Measurements from ENCODE around the gene SARS2. TPM values are rescaled to one million over a fixed set of nuclear protein-coding genes. Genes with fewer than 3 reads are reported as not detected.

SARS2 gene
- total RNA-seq, 1 donor from 2014 or later: 11.5 TPM

GRCh38 chr19:38919837-38920601, 10.5 kb downstream of the SARS2 start:
- Histone ChIP-seq H3K27ac (ENCODE audit: low read depth, low read length) (no peak overlapping the region), H3K4me3 (ENCODE audit: low read length in 3 of 3) (no peak overlapping the region), H3K36me3 (ENCODE audit: control insufficient read depth in 3 of 3, insufficient read depth in 3 of 3, low read length in 3 of 3) (peaks cover 17 to 25% (median 19%) of the 10 kb centered on the region in 3 donors), H3K4me1 (ENCODE audit: control insufficient read depth in 3 of 3, insufficient read depth in 3 of 3, low read length in 3 of 3) (no peaks in the 10 kb centered on the region), H3K27me3 (ENCODE audit: control insufficient read depth in 3 of 3, insufficient read depth in 3 of 3, low read length in 3 of 3) (no peaks in the 10 kb centered on the region), H3K9me3 (ENCODE audit: control insufficient read depth in 3 of 3, low read length in 3 of 3) (no peaks in the 10 kb centered on the region), H3K9ac (ENCODE audit: low read depth in 1 of 3, low read length in 3 of 3) (no peak overlapping the region)

GRCh38 chr19:38918526-38918925, 12.0 kb downstream of the SARS2 start:
- Histone ChIP-seq H3K27ac (ENCODE audit: low read depth, low read length) (no peak overlapping the region), H3K9ac (ENCODE audit: low read depth in 1 of 3, low read length in 3 of 3) (no peak overlapping the region)

GRCh38 chr19:38917921-38918491, 12.6 kb downstream of the SARS2 start:
- no peak overlapping the region for H3K27ac ChIP-seq (ENCODE audit: low read depth, low read length)
- no peak overlapping the region for H3K4me3 ChIP-seq (ENCODE audit: low read length in 3 of 3)
- no peaks in the 10 kb centered on the region for H3K9me3 ChIP-seq (ENCODE audit: control insufficient read depth in 3 of 3, low read length in 3 of 3)
- peaks cover 10 to 16% (median 12%) of the 10 kb centered on the region in 3 donors for H3K36me3 ChIP-seq (ENCODE audit: control insufficient read depth in 3 of 3, insufficient read depth in 3 of 3, low read length in 3 of 3)
- H3K4me1 ChIP-seq (ENCODE audit: control insufficient read depth in 3 of 3, insufficient read depth in 3 of 3, low read length in 3 of 3): no peaks in the 10 kb centered on the region
- no peaks in the 10 kb centered on the region for H3K27me3 ChIP-seq (ENCODE audit: control insufficient read depth in 3 of 3, insufficient read depth in 3 of 3, low read length in 3 of 3)
- peak overlapping the region in 1 of 3 donors; percentile 8 for H3K9ac ChIP-seq (ENCODE audit: low read depth in 1 of 3, low read length in 3 of 3)

More at GRCh38 chr19:38918526-38918925, 12.0 kb downstream of the SARS2 start:
- Histone ChIP-seq H3K27me3 (ENCODE audit: control insufficient read depth in 3 of 3, insufficient read depth in 3 of 3, low read length in 3 of 3) (no peaks in the 10 kb centered on the region), H3K4me3 (ENCODE audit: low read length in 3 of 3) (no peak overlapping the region), H3K36me3 (ENCODE audit: control insufficient read depth in 3 of 3, insufficient read depth in 3 of 3, low read length in 3 of 3) (peaks cover 10 to 16% (median 12%) of the 10 kb centered on the region in 3 donors), H3K4me1 (ENCODE audit: control insufficient read depth in 3 of 3, insufficient read depth in 3 of 3, low read length in 3 of 3) (no peaks in the 10 kb centered on the region), H3K9me3 (ENCODE audit: control insufficient read depth in 3 of 3, low read length in 3 of 3) (no peaks in the 10 kb centered on the region)

GRCh38 chr19:38917516-38917915, 13.0 kb downstream of the SARS2 start:
- no peak overlapping the region for H3K27ac ChIP-seq (ENCODE audit: low read depth, low read length)
- H3K27me3 ChIP-seq (ENCODE audit: control insufficient read depth in 3 of 3, insufficient read depth in 3 of 3, low read length in 3 of 3): no peaks in the 10 kb centered on the region
- H3K9ac ChIP-seq (ENCODE audit: low read depth in 1 of 3, low read length in 3 of 3): peak overlapping the region in 1 of 3 donors; percentile 45
- no peaks in the 10 kb centered on the region for H3K9me3 ChIP-seq (ENCODE audit: control insufficient read depth in 3 of 3, low read length in 3 of 3)
- peaks cover 10 to 16% (median 10%) of the 10 kb centered on the region in 3 donors for H3K36me3 ChIP-seq (ENCODE audit: control insufficient read depth in 3 of 3, insufficient read depth in 3 of 3, low read length in 3 of 3)
- H3K4me1 ChIP-seq (ENCODE audit: control insufficient read depth in 3 of 3, insufficient read depth in 3 of 3, low read length in 3 of 3): no peaks in the 10 kb centered on the region
- H3K4me3 ChIP-seq (ENCODE audit: low read length in 3 of 3): no peak overlapping the region

- Histone ChIP-seq H3K4me1 (ENCODE audit: control insufficient read depth in 3 of 3, insufficient read depth in 3 of 3, low read length in 3 of 3) (no peaks in the 10 kb centered on the region), H3K4me3 (ENCODE audit: low read length in 3 of 3) (no peak overlapping the region), H3K27me3 (ENCODE audit: control insufficient read depth in 3 of 3, insufficient read depth in 3 of 3, low read length in 3 of 3) (peaks cover 0 to 5% (median 0%) of the 10 kb centered on the region in 3 donors), H3K36me3 (ENCODE audit: control insufficient read depth in 3 of 3, insufficient read depth in 3 of 3, low read length in 3 of 3) (peaks cover 2 to 10% (median 7%) of the 10 kb centered on the region in 3 donors), H3K9me3 (ENCODE audit: control insufficient read depth in 3 of 3, low read length in 3 of 3) (no peaks in the 10 kb centered on the region), H3K27ac (ENCODE audit: low read depth, low read length) (no peak overlapping the region), H3K9ac (ENCODE audit: low read depth in 1 of 3, low read length in 3 of 3) (no peak overlapping the region)
Observed at GRCh38 chr19:38915329-38916321, 14.9 kb downstream of the SARS2 start.

GRCh38 chr19:38913958-38914357, 16.6 kb downstream of the SARS2 start:
- peaks cover 6 to 17% (median 15%) of the 10 kb centered on the region in 3 donors for H3K36me3 ChIP-seq (ENCODE audit: control insufficient read depth in 3 of 3, insufficient read depth in 3 of 3, low read length in 3 of 3)
- H3K27me3 ChIP-seq (ENCODE audit: control insufficient read depth in 3 of 3, insufficient read depth in 3 of 3, low read length in 3 of 3): peaks cover 0 to 5% (median 0%) of the 10 kb centered on the region in 3 donors
- no peaks in the 10 kb centered on the region for H3K4me1 ChIP-seq (ENCODE audit: control insufficient read depth in 3 of 3, insufficient read depth in 3 of 3, low read length in 3 of 3)
- H3K9ac ChIP-seq (ENCODE audit: low read depth in 1 of 3, low read length in 3 of 3): no peak overlapping the region
- no peak overlapping the region for H3K27ac ChIP-seq (ENCODE audit: low read depth, low read length)
- H3K4me3 ChIP-seq (ENCODE audit: low read length in 3 of 3): no peak overlapping the region
- H3K9me3 ChIP-seq (ENCODE audit: control insufficient read depth in 3 of 3, low read length in 3 of 3): no peaks in the 10 kb centered on the region

GRCh38 chr19:38912600-38913514, 17.7 kb downstream of the SARS2 start:
- Histone ChIP-seq H3K36me3 (ENCODE audit: control insufficient read depth in 3 of 3, insufficient read depth in 3 of 3, low read length in 3 of 3) (peaks cover 6 to 21% (median 19%) of the 10 kb centered on the region in 3 donors), H3K27me3 (ENCODE audit: control insufficient read depth in 3 of 3, insufficient read depth in 3 of 3, low read length in 3 of 3) (peaks cover 0 to 5% (median 0%) of the 10 kb centered on the region in 3 donors), H3K27ac (ENCODE audit: low read depth, low read length) (no peak overlapping the region), H3K4me3 (ENCODE audit: low read length in 3 of 3) (no peak overlapping the region), H3K9me3 (ENCODE audit: control insufficient read depth in 3 of 3, low read length in 3 of 3) (no peaks in the 10 kb centered on the region), H3K9ac (ENCODE audit: low read depth in 1 of 3, low read length in 3 of 3) (no peak overlapping the region), H3K4me1 (ENCODE audit: control insufficient read depth in 3 of 3, insufficient read depth in 3 of 3, low read length in 3 of 3) (no peaks in the 10 kb centered on the region)

- Histone ChIP-seq H3K27ac (ENCODE audit: low read depth, low read length) (no peak overlapping the region), H3K4me3 (ENCODE audit: low read length in 3 of 3) (no peak overlapping the region), H3K27me3 (ENCODE audit: control insufficient read depth in 3 of 3, insufficient read depth in 3 of 3, low read length in 3 of 3) (peaks cover 0 to 5% (median 0%) of the 10 kb centered on the region in 3 donors), H3K9ac (ENCODE audit: low read depth in 1 of 3, low read length in 3 of 3) (no peak overlapping the region), H3K9me3 (ENCODE audit: control insufficient read depth in 3 of 3, low read length in 3 of 3) (no peaks in the 10 kb centered on the region), H3K4me1 (ENCODE audit: control insufficient read depth in 3 of 3, insufficient read depth in 3 of 3, low read length in 3 of 3) (no peaks in the 10 kb centered on the region), H3K36me3 (ENCODE audit: control insufficient read depth in 3 of 3, insufficient read depth in 3 of 3, low read length in 3 of 3) (peaks cover 14 to 28% (median 26%) of the 10 kb centered on the region in 3 donors)
Observed at GRCh38 chr19:38911388-38912001, 19.1 kb downstream of the SARS2 start.

Measured in skeletal muscle tissue (tissue), 4 donors.